IMR-90 (cell line): Measurements from ENCODE around the gene KIF1B. TPM values are rescaled to one million over a fixed set of nuclear protein-coding genes. Genes with fewer than 3 reads are reported as not detected.

ENCODE experiments used
- ATAC-seq: fragments of 200-7000 bp; cut with Tn5 transposase; 2 replicates; pipeline ENCODE4 v1.9.1; 2020; ENCODE audit warnings: low read depth, mild to moderate bottlenecking, moderate library complexity
- BruUV-seq: library from RNA; stranded (reverse); fragments of 400-500 nt; replicated peaks from 2 replicates; lab custom pipeline; 2021; lab: Mats Ljungman, UMichigan
- CTCF ChIA-PET: fragments of 300-600 bp; formaldehyde crosslinking; extraction: SDS; loops from one replicate; lab custom pipeline; 2021; ENCODE audit warnings: antibody characterized with exemption; lab: Yijun Ruan, JAX
- POLR2A ChIA-PET: fragments of 300-600 bp; sonication (Branson Sonifier 250); formaldehyde crosslinking; loops from one replicate; lab custom pipeline; 2022; ENCODE audit warnings: antibody characterized with exemption; ENCODE audit not compliant: unreplicated experiment; lab: Charles Lee
- DNase-seq: peaks from one replicate; pipeline ENCODE4 v3.0.0; 2013
- H2AFZ ChIP-seq: replicated peaks from 2 replicates; pipeline ENCODE3; 2013; ENCODE audit warnings: low read length, mild to moderate bottlenecking; ENCODE audit not compliant: poor library complexity
- H2AK5ac ChIP-seq: 2 replicates; pipeline ENCODE4 v1.6.1; 2013; ENCODE audit warnings: low read depth, low read length, inconsistent platforms
- H2AK9ac ChIP-seq: replicated peaks from 2 replicates; pipeline ENCODE3; 2013; ENCODE audit warnings: mild to moderate bottlenecking, low read depth, low read length, moderate library complexity; ENCODE audit not compliant: poor library complexity
- H2BK120ac ChIP-seq: 2 replicates; pipeline ENCODE4 v1.6.1; 2013; ENCODE audit warnings: low read depth, low read length, inconsistent platforms
- H2BK15ac ChIP-seq: 3 replicates; pipeline ENCODE4 v1.6.1; 2013; ENCODE audit warnings: low read depth, low read length, inconsistent platforms
- H2BK20ac ChIP-seq: 2 replicates; pipeline ENCODE4 v1.6.1; 2013; ENCODE audit warnings: low read depth, mild to moderate bottlenecking, inconsistent platforms, low read length, moderate library complexity
- H2BK5ac ChIP-seq: 2 replicates; pipeline ENCODE4 v1.6.1; 2013; ENCODE audit warnings: mild to moderate bottlenecking, low read depth, low read length, inconsistent platforms; ENCODE audit not compliant: poor library complexity, severe bottlenecking
- H3K14ac ChIP-seq: replicated peaks from 2 replicates; pipeline ENCODE4 v1.6.1; 2013; ENCODE audit warnings: low read depth, low read length, inconsistent platforms
- H3K18ac ChIP-seq: 2 replicates; pipeline ENCODE4 v1.6.1; 2013; ENCODE audit warnings: low read depth, low read length, control low read depth
- H3K23ac ChIP-seq: 2 replicates; pipeline ENCODE4 v1.6.1; 2013; ENCODE audit warnings: low read depth, low read length, inconsistent platforms
- H3K27ac ChIP-seq: 2 replicates; pipeline ENCODE4 v1.5.1; 2013; ENCODE audit warnings: mild to moderate bottlenecking, control low read depth, low read length; ENCODE audit not compliant: insufficient read depth
- H3K27me3 ChIP-seq: 2 replicates; pipeline ENCODE4 v1.6.1; 2013; ENCODE audit warnings: low read length; ENCODE audit not compliant: control insufficient read depth, insufficient read depth
- H3K36me3 ChIP-seq: 2 replicates; pipeline ENCODE4 v1.6.1; 2013; ENCODE audit warnings: low read length, mixed read lengths; ENCODE audit not compliant: control insufficient read depth, insufficient read depth
- H3K4ac ChIP-seq: 2 replicates; pipeline ENCODE4 v1.6.1; 2013; ENCODE audit warnings: low read depth, low read length, inconsistent platforms
- H3K4me1 ChIP-seq: 2 replicates; pipeline ENCODE4 v1.6.1; 2013; ENCODE audit warnings: low read length, mixed read lengths; ENCODE audit not compliant: control insufficient read depth, insufficient read depth
- H3K4me2 ChIP-seq: 2 replicates; pipeline ENCODE4 v1.6.1; 2013; ENCODE audit warnings: low read depth, mild to moderate bottlenecking, control low read depth, low read length, moderate library complexity
- H3K4me3 ChIP-seq: 2 replicates; pipeline ENCODE4 v1.5.1; 2013; ENCODE audit warnings: low read depth, mild to moderate bottlenecking, control low read depth, low read length, moderate library complexity; ENCODE audit not compliant: insufficient read depth
- H3K56ac ChIP-seq: 2 replicates; pipeline ENCODE4 v1.6.1; 2013; ENCODE audit warnings: low read length, inconsistent platforms; ENCODE audit not compliant: insufficient read depth; ENCODE audit errors: extremely low read depth
- H3K79me1 ChIP-seq, 2 experiments: 2 replicates each; pipeline ENCODE4 v1.6.1; 2013; ENCODE audit warnings: low read length in 2 of 2, inconsistent platforms in 1 of 2, low read depth in 1 of 2
- H3K9ac ChIP-seq: 2 replicates; pipeline ENCODE4 v1.6.1; 2013; ENCODE audit warnings: low read depth, low read length, control low read depth
- H3K9me1 ChIP-seq: 2 replicates; pipeline ENCODE4 v1.6.1; 2013; ENCODE audit warnings: low read length, inconsistent platforms; ENCODE audit not compliant: insufficient read depth
- H3K9me3 ChIP-seq: 2 replicates; pipeline ENCODE4 v1.6.1; 2013; ENCODE audit warnings: low read length; ENCODE audit not compliant: control insufficient read depth, insufficient read depth
- H4K20me1 ChIP-seq: 2 replicates; pipeline ENCODE4 v1.6.1; 2013; ENCODE audit warnings: low read length, inconsistent platforms; ENCODE audit not compliant: insufficient read depth
- H4K5ac ChIP-seq: 2 replicates; pipeline ENCODE4 v1.6.1; 2013; ENCODE audit warnings: mild to moderate bottlenecking, low read depth, low read length, control low read depth
- H4K8ac ChIP-seq, 2 experiments: 2 replicates each; pipeline ENCODE4 v1.6.1; 2013; ENCODE audit warnings: low read depth in 2 of 2, low read length in 2 of 2, control low read depth in 1 of 2, inconsistent platforms in 1 of 2
- H4K91ac ChIP-seq: 2 replicates; pipeline ENCODE4 v1.6.1; 2013; ENCODE audit warnings: low read depth, low read length, inconsistent platforms; ENCODE audit not compliant: insufficient read depth
- BHLHE40 ChIP-seq: fragments of 150-350 bp; IDR thresholded peaks from 2 replicates; pipeline ENCODE4 v1.6.1; 2016; ENCODE audit warnings: mild to moderate bottlenecking, low read depth, low read length
- FOS ChIP-seq: fragments of 150-350 bp; IDR thresholded peaks from 2 replicates; pipeline ENCODE4 v1.6.1; 2016; ENCODE audit warnings: low read depth, low read length
- MAFK ChIP-seq: IDR thresholded peaks from 2 replicates; pipeline ENCODE4 v1.6.1; 2012; ENCODE audit warnings: low read depth, low read length, improper control_type of control experiment
- MAZ ChIP-seq: IDR thresholded peaks from 2 replicates; pipeline ENCODE4 v1.6.1; 2012; ENCODE audit warnings: low read depth, mild to moderate bottlenecking, low read length, improper control_type of control experiment, moderate library complexity, borderline replicate concordance
- MXI1 ChIP-seq: IDR thresholded peaks from 2 replicates; pipeline ENCODE4 v1.6.1; 2012; ENCODE audit warnings: low read depth, mild to moderate bottlenecking, low read length, moderate library complexity, borderline replicate concordance
- NFE2L2 ChIP-seq: fragments of 150-350 bp; IDR thresholded peaks from 2 replicates; pipeline ENCODE4 v1.6.1; 2016; ENCODE audit warnings: low read depth, mild to moderate bottlenecking, low read length
- POLR2A ChIP-seq: IDR thresholded peaks from 2 replicates; pipeline ENCODE4 v1.6.1; 2012; ENCODE audit warnings: mild to moderate bottlenecking, low read depth, low read length
- RAD21 ChIP-seq: IDR thresholded peaks from 2 replicates; pipeline ENCODE4 v1.6.1; 2012; ENCODE audit warnings: low read length, improper control_type of control experiment
- RFX5 ChIP-seq: IDR thresholded peaks from 2 replicates; pipeline ENCODE4 v1.8.0; 2012; ENCODE audit warnings: low read depth, mild to moderate bottlenecking, low read length, moderate library complexity
- SMC3 ChIP-seq: fragments of 150-350 bp; IDR thresholded peaks from 2 replicates; pipeline ENCODE4 v1.6.1; 2016; ENCODE audit warnings: low read depth, mild to moderate bottlenecking, antibody characterized with exemption, low read length, moderate library complexity
- WGBS, 2 experiments: methylation state at CpG; one replicate each; pipeline versions ENCODE4 v1.1.5 to v1.1.7; 2013; ENCODE audit warnings: missing lambda C conversion rate in 2 of 2; ENCODE audit not compliant: insufficient read length in 1 of 2; ENCODE audit errors: extremely low coverage in 2 of 2; 5-methylcytosine and 5-hydroxymethylcytosine counted together
- dilution Hi-C: fragments of 300-500 bp; cut with HindIII; formaldehyde crosslinking; loops from one replicate; pipeline ENCODE4 v1.14.3; 2018; ENCODE audit warnings: low sequenced_read_pairs; ENCODE audit not compliant: unreplicated experiment
- in situ Hi-C: fragments of 300-500 bp; cut with MboI; formaldehyde crosslinking; loops from 3 replicates; pipeline ENCODE4 v1.14.3; 2019; ENCODE audit warnings: low sequenced_read_pairs, inconsistent platforms, mixed read lengths
- intact Hi-C: fragments of 100-400 bp; cut with micrococcal nuclease; formaldehyde crosslinking; loops from 2 replicates; pipeline ENCODE4 v1.10.0; 2022
- polyA plus RNA-seq, 3 experiments: library from polyadenylated mRNA; depleted of rRNA; stranded (reverse); fragments of >200 nt; gene quantifications; 2 replicates each; pipeline ENCODE4 v1.2.3, GENCODE V29; 2012; ENCODE audit warnings: low replicate concordance in 1 of 3
- total RNA-seq: library from RNA; depleted of rRNA; stranded (reverse); fragments of >200 nt; gene quantifications from 2 replicates; pipeline ENCODE4 v1.2.3, GENCODE V29; 2012
- TF ChIP-seq, protein P1 (sequence below): conservative IDR thresholded peaks from 2 replicates; pipeline ENCODE4 v1.5.1; 2012; ENCODE audit warnings: mild to moderate bottlenecking, low read depth, low read length, improper control_type of control experiment
- TF ChIP-seq, protein P2 (sequence below): fragments of 150-350 bp; IDR thresholded peaks from 2 replicates; pipeline ENCODE4 v1.6.1; 2016; ENCODE audit warnings: low read depth, mild to moderate bottlenecking, low read length, moderate library complexity, borderline replicate concordance
- TF ChIP-seq, protein P3 (sequence below): fragments of 150-350 bp; IDR thresholded peaks from 2 replicates; pipeline ENCODE4 v1.6.1; 2017; ENCODE audit warnings: mild to moderate bottlenecking, antibody characterized with exemption, low read length, low read depth

KIF1B gene
- total and polyA plus RNA-seq, 2 of the 4 experiments (the other 2 are of a cell fraction) = 13.0 to 21.1 TPM

DNA sequence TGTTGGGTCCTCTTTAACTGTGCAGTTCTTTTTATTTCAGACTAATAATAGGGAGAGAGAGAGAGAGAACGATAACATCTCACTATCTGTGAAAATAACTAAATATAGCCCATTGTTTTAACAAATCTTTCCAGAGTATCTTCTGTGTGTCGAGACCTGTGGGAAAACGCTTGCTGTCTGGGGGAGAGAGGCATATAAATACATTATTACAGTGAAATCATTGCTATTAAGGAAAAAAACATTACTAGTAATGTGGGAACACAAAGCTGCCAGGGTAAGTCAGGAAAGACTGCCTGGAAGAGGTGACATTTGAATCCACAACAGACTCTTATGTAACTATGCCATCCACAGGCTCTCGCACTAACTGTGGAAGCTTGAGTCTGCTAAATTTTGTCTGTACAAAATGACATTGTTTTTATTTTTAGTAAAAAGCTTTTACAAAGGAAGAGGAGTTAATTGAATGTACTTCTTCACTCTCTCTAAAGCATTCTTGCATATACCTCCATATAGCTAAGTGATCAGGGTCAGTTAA, 128.7 kb downstream of the KIF1B start:
- Histone ChIP-seq H2AK9ac (no peak overlapping the region), H3K4me2 (no peak overlapping the region), H2AK5ac (no peak overlapping the region), H3K14ac (no peak overlapping the region), H2BK120ac (no peak overlapping the region), H3K9me3 (no peaks in the 10 kb centered on the region), H3K18ac (no peak overlapping the region), H4K8ac (no peak overlapping the region), H2BK20ac (no peak overlapping the region), H3K27me3 (no peaks in the 10 kb centered on the region), H3K79me1 (no peaks in the 10 kb centered on the region), H4K5ac (no peak overlapping the region), H3K27ac (no peak overlapping the region), H3K23ac (no peak overlapping the region), H3K4me3 (no peak overlapping the region), H2BK15ac (no peak overlapping the region), H3K9ac (no peak overlapping the region), H4K91ac (no peak overlapping the region), H2AFZ (no peak overlapping the region), H3K4ac (no peak overlapping the region), H4K20me1 (no peaks in the 10 kb centered on the region), H3K36me3 (peaks cover 18% of the 10 kb centered on the region), H3K4me1 (peaks cover 5% of the 10 kb centered on the region), H3K9me1 (0 out of 2 replicates have a peak, but pooled peaks cover 2% of the 10 kb centered on the region), H3K56ac (no peak overlapping the region), H2BK5ac (no peak overlapping the region)
- TF ChIP-seq BHLHE40 = no peak
- TF ChIP-seq NFE2L2 = no peak
- TF ChIP-seq FOS = no peak
- TF ChIP-seq SMC3 = no peak
- TF ChIP-seq, protein P1, sequence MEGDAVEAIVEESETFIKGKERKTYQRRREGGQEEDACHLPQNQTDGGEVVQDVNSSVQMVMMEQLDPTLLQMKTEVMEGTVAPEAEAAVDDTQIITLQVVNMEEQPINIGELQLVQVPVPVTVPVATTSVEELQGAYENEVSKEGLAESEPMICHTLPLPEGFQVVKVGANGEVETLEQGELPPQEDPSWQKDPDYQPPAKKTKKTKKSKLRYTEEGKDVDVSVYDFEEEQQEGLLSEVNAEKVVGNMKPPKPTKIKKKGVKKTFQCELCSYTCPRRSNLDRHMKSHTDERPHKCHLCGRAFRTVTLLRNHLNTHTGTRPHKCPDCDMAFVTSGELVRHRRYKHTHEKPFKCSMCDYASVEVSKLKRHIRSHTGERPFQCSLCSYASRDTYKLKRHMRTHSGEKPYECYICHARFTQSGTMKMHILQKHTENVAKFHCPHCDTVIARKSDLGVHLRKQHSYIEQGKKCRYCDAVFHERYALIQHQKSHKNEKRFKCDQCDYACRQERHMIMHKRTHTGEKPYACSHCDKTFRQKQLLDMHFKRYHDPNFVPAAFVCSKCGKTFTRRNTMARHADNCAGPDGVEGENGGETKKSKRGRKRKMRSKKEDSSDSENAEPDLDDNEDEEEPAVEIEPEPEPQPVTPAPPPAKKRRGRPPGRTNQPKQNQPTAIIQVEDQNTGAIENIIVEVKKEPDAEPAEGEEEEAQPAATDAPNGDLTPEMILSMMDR = no peak
- no peak for TF ChIP-seq MXI1
- no peak for TF ChIP-seq RAD21
- no peak for TF ChIP-seq MAZ
- TF ChIP-seq POLR2A = no peak
- TF ChIP-seq, protein P2, sequence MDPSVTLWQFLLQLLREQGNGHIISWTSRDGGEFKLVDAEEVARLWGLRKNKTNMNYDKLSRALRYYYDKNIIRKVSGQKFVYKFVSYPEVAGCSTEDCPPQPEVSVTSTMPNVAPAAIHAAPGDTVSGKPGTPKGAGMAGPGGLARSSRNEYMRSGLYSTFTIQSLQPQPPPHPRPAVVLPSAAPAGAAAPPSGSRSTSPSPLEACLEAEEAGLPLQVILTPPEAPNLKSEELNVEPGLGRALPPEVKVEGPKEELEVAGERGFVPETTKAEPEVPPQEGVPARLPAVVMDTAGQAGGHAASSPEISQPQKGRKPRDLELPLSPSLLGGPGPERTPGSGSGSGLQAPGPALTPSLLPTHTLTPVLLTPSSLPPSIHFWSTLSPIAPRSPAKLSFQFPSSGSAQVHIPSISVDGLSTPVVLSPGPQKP = no peak
- TF ChIP-seq RFX5 = no peak
- no peak for TF ChIP-seq MAFK
- TF ChIP-seq, protein P3, sequence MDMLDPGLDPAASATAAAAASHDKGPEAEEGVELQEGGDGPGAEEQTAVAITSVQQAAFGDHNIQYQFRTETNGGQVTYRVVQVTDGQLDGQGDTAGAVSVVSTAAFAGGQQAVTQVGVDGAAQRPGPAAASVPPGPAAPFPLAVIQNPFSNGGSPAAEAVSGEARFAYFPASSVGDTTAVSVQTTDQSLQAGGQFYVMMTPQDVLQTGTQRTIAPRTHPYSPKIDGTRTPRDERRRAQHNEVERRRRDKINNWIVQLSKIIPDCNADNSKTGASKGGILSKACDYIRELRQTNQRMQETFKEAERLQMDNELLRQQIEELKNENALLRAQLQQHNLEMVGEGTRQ = no peak
- no TSS peak for BruUV-seq
- WGBS, 2 experiments = no CpG with 5 or more reads among the region's 4 CpGs
- CTCF ChIA-PET = interaction anchor here (1.4 kb wide), 1 partner anchor 129 kb away, joined by 3 read pairs; the partner anchor contains the start of gene KIF1B
- intact Hi-C loops (loop anchor here (5.0 to 10.0 kb wide), 2 partner anchors 182 to 384 kb away; no protein-coding TSS in a partner anchor), in situ Hi-C loops (no loop called here), dilution Hi-C loops (no loop called here)
- ATAC-seq (no peak), DNase-seq (no peak)
- POLR2A ChIA-PET = no interaction called here
